Caki2 (cell line): ENCODE measurements around the gene CD109. TPM values are rescaled to one million over a fixed set of nuclear protein-coding genes. Genes with fewer than 3 reads are reported as not detected.
A peak's percentile ranks its signal among the peaks of the same experiment; 100 is the strongest.
"Not testable (repeated sequence)": the region's sequence is repeated elsewhere in the genome, so short reads cannot be mapped to it uniquely, and the experiment has no call there.

Experiments used
- DNase-seq: peaks from one replicate; pipeline ENCODE4 v3.0.0-alpha.2; 2015; ENCODE audit warnings: low read depth
- in situ Hi-C: cut with HindIII; loops from 2 replicates; pipeline ENCODE4 v1.10.0; 2016; ENCODE audit warnings: low sequenced_read_pairs, low pct_unique_long_range_greater_than_20kb, mixed read lengths
- total RNA-seq: library from RNA; depleted of rRNA; stranded (reverse); fragments of >200 nt; shearing (Covaris generic); gene quantifications from 2 replicates; pipeline ENCODE4 v1.2.3, GENCODE V29; 2014; ENCODE audit warnings: low replicate concordance

CD109 gene
- total RNA-seq, 1 experiment from 2014 or later, result 32.2 TPM

GRCh38 chr6:73679846-73680245 is 16.2 kb upstream of the CD109 start:
- in situ Hi-C loops, DNase-seq: not testable (repeated sequence)

DNA sequence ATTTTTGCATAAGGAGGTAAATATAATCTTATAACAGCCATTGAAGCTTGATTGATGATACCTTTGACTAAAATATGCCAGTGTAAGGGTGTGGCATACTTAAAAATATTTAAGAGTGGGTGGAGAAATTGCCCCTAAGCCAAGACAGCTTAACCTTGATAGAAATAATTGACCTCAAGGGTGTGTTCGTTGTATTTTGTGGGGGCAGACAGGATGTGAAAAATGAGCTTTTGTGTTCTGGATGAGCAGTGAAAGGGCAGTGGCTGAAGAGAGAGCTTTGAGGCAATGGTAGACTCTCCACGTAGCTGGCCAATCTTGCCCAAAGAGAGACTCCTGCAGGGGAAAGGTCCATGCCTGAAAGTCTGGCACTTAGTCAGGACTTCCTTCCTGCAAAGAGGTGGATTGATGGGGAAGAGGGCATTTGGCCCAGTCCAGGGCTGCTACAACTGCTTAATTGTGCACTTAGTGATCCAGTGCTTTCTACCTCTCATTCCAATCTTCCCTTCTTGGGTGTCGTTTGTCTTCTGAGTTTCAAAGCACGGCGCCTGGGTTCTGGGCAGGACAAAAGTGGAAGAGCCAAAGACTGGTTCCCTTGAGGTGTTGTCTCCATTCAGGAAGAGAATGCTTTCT is 15.6 kb upstream of the CD109 start:
- in situ Hi-C loops, result no loop called here
- no peak for DNase-seq

DNA sequence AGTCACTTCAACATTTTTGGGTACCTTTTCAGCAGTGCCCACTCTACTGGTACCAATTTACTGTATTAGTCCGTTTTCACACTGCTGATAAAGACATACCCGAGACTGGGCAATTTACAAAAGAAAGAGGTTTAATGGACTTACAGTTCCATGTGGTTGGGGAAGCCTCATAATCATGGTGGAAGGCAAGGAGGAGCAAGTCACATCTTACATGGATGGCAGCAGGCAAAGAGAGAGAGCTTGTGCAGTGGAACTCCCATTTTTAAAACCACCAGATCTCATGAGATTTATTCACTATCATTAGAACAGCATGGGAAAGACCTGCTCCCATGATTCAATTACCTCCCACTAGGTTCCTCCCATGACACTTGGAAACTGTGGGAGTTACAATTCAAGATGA is 12.4 kb upstream of the CD109 start:
- in situ Hi-C loops, DNase-seq: not testable (repeated sequence)

GRCh38 chr6:73688351-73688750 is 7.7 kb upstream of the CD109 start:
- in situ Hi-C loops, result no loop called here

GRCh38 chr6:73690056-73690455 is 5.9 kb upstream of the CD109 start:
- DNase-seq, result no peak
- in situ Hi-C loops, result no loop called here

More at GRCh38 chr6:73688351-73688750, 7.7 kb upstream of the CD109 start:
- DNase-seq, result no peak

- DNase-seq, result no peak
- in situ Hi-C loops, result no loop called here
Observed at GRCh38 chr6:73691512-73691911, 4.5 kb upstream of the CD109 start.

- in situ Hi-C loops, result no loop called here
- DNase-seq, result no peak
Observed at GRCh38 chr6:73694711-73695411, 1.1 kb upstream of the CD109 start.

- in situ Hi-C loops, result no loop called here
- peak; percentile 43 for DNase-seq
Observed at GRCh38 chr6:73696966-73697655, 1.1 kb downstream of the CD109 start.

GRCh38 chr6:73699676-73700459 is 3.9 kb downstream of the CD109 start:
- DNase-seq, result no peak
- in situ Hi-C loops, result no loop called here

DNA sequence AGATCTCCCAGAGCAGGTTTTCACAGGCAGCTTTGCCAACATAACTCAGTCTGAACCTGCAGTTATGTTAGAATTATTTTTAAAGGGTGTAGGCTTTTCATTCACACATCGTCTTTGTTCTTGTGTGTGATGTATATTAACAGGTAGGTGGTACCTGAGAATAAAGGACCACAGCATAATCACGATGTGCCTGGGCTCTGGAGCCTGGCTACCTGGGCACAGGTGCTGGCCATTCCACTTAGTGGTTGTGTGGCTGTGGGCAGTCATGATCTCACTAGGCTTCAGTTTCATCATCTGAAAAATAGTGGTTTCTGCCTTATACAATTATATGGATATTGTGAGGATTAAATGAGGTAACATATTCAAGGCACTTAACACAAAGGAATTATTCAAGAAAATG is 6.4 kb downstream of the CD109 start:
- DNase-seq, result no peak

GRCh38 chr6:73703466-73703865 is 7.5 kb downstream of the CD109 start:
- in situ Hi-C loops, result no loop called here
- no peak for DNase-seq

More for the DNA sequence above, 6.4 kb downstream of the CD109 start:
- in situ Hi-C loops, result no loop called here

DNA sequence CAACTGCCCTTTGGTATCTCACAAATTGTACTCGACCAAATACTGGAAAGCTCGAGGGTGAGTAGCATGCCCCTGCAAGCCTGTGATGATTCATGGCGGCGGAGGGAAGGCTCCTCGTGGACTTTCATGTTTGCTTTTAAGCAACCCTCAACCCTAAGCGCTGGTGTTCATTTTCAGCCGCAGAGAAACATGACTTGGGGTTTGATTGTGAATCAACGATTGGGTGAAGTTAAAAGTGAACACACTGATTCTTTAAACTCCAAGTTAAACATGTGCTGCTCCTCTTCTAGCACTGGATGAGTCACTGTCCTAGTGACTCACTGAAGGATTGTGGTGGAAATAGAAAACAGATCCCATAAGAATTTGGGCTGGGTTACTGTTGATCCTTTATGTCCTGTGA is 8.3 kb downstream of the CD109 start:
- in situ Hi-C loops, result no loop called here
- DNase-seq, result peak; percentile 88

- in situ Hi-C loops, result no loop called here
- DNase-seq, result no peak
Observed at GRCh38 chr6:73704798-73705197, 8.8 kb downstream of the CD109 start.

DNA sequence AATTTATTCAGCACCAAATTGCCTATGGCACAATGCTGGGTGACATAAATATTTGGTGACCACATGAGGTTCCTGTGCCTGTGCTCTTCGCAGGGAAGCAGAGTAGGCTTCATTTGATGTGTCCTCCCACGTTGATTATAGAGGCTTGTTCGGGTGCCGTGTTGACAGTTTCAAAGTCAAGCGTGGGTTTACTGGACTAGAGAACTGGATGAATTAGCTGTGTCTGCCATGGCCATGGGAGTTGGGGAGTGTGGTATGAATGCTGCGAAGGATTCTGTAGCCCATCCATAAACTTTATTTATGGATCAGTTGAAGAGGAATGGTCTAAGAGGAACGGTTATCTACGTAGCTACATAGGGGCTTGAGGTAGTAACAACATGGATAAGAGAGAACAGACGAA is 11.0 kb downstream of the CD109 start:
- DNase-seq, result no peak
- in situ Hi-C loops, result no loop called here

DNA sequence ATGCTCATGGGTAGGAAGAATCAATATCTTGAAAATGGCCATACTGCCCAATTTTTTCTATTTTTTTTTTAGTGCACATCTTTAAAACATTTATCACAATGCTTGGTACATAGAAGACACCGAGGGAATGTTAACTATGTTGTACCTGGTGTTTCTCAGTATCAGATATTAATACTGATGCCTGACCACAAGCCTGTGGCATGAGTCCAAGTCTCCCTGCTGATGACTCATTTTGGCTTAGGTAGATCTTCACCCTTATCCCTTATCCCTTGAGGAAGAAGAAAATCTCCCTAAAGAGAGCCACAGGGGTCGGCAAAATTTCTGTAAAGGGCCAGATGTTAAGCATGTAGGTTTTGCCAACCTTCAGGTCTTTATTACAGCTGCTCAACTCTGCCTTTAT is 14.5 kb downstream of the CD109 start:
- peak; percentile 75 for DNase-seq
- in situ Hi-C loops, result no loop called here

DNA sequence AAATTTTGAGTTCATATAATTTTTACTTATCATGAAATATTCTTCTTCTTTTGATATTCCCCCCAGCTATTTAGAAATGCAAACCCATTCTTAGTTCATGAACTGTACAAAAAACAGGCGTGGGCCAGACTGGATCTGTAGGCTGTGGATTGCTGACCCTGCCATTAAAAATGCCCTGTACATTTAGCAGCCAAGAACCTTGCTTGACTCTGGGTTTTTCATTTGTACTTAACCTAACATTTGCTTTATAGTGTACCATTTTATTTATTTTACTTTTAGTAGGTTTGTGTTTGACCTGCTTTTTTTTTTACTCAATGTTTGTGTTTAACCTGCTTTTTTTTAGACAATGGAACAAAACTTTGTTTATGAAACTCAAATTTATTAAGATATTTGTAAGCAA is 14.9 kb downstream of the CD109 start:
- in situ Hi-C loops, result no loop called here
- no peak for DNase-seq

DNA sequence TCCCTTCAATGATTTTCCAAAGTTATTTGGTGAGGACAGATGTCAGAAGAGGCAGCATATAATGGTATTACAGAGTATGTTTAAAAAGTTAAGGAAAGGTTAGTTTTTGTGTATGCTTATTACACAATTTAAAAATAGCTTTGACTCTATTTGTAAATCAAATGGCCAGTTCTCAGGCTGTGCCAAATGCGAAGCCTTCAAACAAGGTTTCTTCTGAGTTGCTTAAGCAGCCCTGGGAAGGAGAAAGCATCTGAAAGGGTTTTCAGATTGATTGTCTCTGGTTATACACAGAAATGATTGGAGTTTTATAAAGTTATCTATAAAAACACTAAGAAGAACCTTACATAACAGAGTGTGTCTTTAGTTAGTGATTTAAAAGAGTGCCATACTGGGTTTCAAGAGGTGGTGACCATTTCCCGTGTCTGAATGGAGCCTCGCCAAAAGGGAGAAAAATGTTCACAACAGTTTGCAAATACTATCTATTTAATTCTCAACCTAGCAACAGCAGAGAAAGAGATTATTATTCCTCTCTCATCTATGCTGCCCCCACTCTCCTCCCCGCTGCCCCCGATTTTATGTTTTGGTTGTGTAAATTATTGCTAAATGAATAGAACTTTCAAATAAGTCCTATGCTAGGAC is 16.7 kb downstream of the CD109 start:
- in situ Hi-C loops, result no loop called here
- DNase-seq, result no peak

DNA sequence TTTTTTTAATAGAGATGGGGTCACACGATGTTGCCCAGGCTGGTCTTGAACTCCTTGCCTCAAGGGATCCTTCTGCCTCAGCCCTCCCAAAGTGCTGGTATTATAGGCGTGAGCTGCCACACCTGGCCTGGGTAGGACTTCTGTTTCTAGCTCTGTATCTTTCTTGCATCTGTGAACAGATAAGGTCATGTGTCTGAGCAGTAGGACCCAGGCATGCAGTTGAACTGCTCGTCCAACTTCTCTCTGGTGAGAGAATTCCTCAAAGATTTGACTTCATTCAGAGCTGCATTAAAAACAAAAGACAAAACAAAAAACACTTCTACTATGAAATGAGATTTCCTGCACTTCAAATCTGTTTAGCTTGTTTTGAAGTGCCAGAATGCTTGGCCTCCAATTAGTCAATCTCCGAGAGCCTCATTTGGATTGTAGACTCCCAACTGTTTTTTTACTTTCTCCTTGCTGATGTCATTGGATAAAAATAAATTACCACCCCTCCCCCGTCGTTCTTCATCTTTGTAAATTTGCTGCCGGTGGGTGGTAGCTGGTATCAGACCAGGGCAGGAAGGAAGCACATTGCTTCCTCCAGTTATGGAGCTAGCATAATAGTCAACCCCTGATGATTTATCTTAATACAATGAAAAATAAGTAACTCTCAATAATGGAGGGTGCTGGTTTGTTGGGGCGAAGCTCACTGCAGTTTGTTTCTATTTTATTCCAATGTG is 17.6 kb downstream of the CD109 start:
- in situ Hi-C loops, result no loop called here
- DNase-seq, result peak; percentile 62
